GM12878 (cell line): ENCODE results near the gene RBBP6. TPM values are rescaled to one million over a fixed set of nuclear protein-coding genes. Genes with fewer than 3 reads are reported as not detected.

Experiments used
- ATAC-seq: fragments of 200-7000 bp; cut with Tn5 transposase; 3 replicates; pipeline ENCODE4 v1.9.1; 2020; ENCODE audit warnings: mild to moderate bottlenecking, moderate library complexity
- BruUV-seq: library from RNA; stranded (reverse); fragments of 400-500 nt; replicated peaks from 2 replicates; lab custom pipeline; 2021; lab: Mats Ljungman, UMichigan
- CTCF ChIA-PET: fragments of 300-600 bp; sonication (Branson Sonifier 250); formaldehyde crosslinking; extraction: SDS; loops from one replicate; lab custom pipeline; 2021; ENCODE audit warnings: inconsistent platforms; lab: Yijun Ruan, JAX
- POLR2A ChIA-PET: fragments of 350-600 bp; formaldehyde crosslinking; extraction: SDS; loops from one replicate; lab custom pipeline; 2021; ENCODE audit warnings: inconsistent platforms; lab: Charles Lee
- RAD21 ChIA-PET: fragments of 300-600 bp; sonication (Branson Sonifier 250); formaldehyde crosslinking; loops from one replicate; lab custom pipeline; 2023; ENCODE audit warnings: antibody characterized with exemption; ENCODE audit not compliant: unreplicated experiment; lab: Charles Lee
- SMC1A ChIA-PET: fragments of 300-600 bp; sonication (Branson Sonifier 250); formaldehyde crosslinking; loops from one replicate; lab custom pipeline; 2023; ENCODE audit not compliant: unreplicated experiment, uncharacterized antibody; lab: Charles Lee
- DNase-seq: peaks from one replicate; pipeline ENCODE4 v3.0.0-alpha.2; 2011; ENCODE audit warnings: low read depth, low spot score
- FAIRE-seq: peaks from 3 replicates; lab custom pipeline; 2011; peaks lifted over from hg19 to GRCh38; lab: Jason Lieb, UNC
- H2AFZ ChIP-seq: 2 replicates; pipeline ENCODE4 v1.6.0; 2011; ENCODE audit warnings: low read depth, low read length, control low read depth; ENCODE audit not compliant: control insufficient read depth
- H3K27ac ChIP-seq: 2 replicates; pipeline ENCODE4 v1.5.1; 2011; ENCODE audit warnings: control low read depth; ENCODE audit not compliant: control insufficient read depth, insufficient read depth
- H3K27me3 ChIP-seq, 2 experiments: replicated peaks in 1 of 2; 2 replicates each; pipeline versions ENCODE4 v1.6.0 to v1.6.1; 2011; ENCODE audit warnings: low read length in 1 of 2; ENCODE audit not compliant: control insufficient read depth in 2 of 2, insufficient read depth in 2 of 2
- H3K36me3 ChIP-seq, 2 experiments: 2 replicates each; pipeline ENCODE4 v1.5.1; 2011; ENCODE audit warnings: low read length in 1 of 2; ENCODE audit not compliant: control insufficient read depth in 2 of 2, insufficient read depth in 2 of 2
- H3K4me1 ChIP-seq: 2 replicates; pipeline ENCODE4 v1.6.1; 2011; ENCODE audit warnings: mild to moderate bottlenecking, low read length, moderate library complexity, mixed read lengths; ENCODE audit not compliant: control insufficient read depth, insufficient read depth
- H3K4me2 ChIP-seq: 2 replicates; pipeline ENCODE4 v1.6.0; 2011; ENCODE audit warnings: control low read depth; ENCODE audit not compliant: control insufficient read depth, insufficient read depth
- H3K4me3 ChIP-seq: fragments of 200-600 bp; sonication (generic); 2 replicates; pipeline ENCODE4 v1.5.1; 2016
- H3K79me2 ChIP-seq: 2 replicates; pipeline ENCODE4 v1.6.0; 2011; ENCODE audit warnings: low read length; ENCODE audit not compliant: control insufficient read depth, insufficient read depth
- H3K9ac ChIP-seq: 2 replicates; pipeline ENCODE4 v1.8.0; 2011; ENCODE audit warnings: low read length, control low read depth, mixed read lengths; ENCODE audit not compliant: control insufficient read depth, insufficient read depth
- H3K9me3 ChIP-seq: replicated peaks from 3 replicates; pipeline ENCODE4 v1.5.1; 2011; ENCODE audit warnings: mild to moderate bottlenecking, low read length; ENCODE audit not compliant: control insufficient read depth, insufficient read depth
- H4K20me1 ChIP-seq: 2 replicates; pipeline ENCODE4 v1.6.0; 2011; ENCODE audit not compliant: control insufficient read depth, insufficient read depth
- E2F8 ChIP-seq: fragments of 450-650 bp; IDR thresholded peaks from 2 replicates; pipeline ENCODE4 v1.6.1; 2018; ENCODE audit warnings: mild to moderate bottlenecking, low read depth, moderate library complexity; ENCODE audit not compliant: partially characterized antibody
- MXI1 ChIP-seq: fragments of 150-350 bp; IDR thresholded peaks from 2 replicates; pipeline ENCODE4 v1.6.1; 2011; ENCODE audit warnings: low read depth, mild to moderate bottlenecking, inconsistent platforms, low read length, improper control_type of control experiment
- NFYA ChIP-seq: IDR thresholded peaks from 2 replicates; pipeline ENCODE4 v1.6.1; 2011; ENCODE audit warnings: low read depth, mild to moderate bottlenecking, low read length, improper control_type of control experiment, borderline replicate concordance
- SKIL ChIP-seq: fragments of 450-650 bp; IDR thresholded peaks from 2 replicates; pipeline ENCODE4 v1.6.1; 2017; ENCODE audit warnings: mild to moderate bottlenecking, low read depth, inconsistent platforms; ENCODE audit not compliant: poor library complexity, severe bottlenecking
- SRF ChIP-seq, 2 experiments: IDR thresholded peaks; 2 replicates each; pipeline ENCODE4 v1.6.1; 2011; ENCODE audit warnings: low read depth in 2 of 2, low read length in 2 of 2, mild to moderate bottlenecking in 1 of 2, moderate library complexity in 1 of 2
- WGBS: methylation state at CpG from one replicate; pipeline ENCODE4 v1.1.6; 2016; ENCODE audit warnings: low lambda C conversion rate; ENCODE audit not compliant: insufficient replicate concordance, insufficient coverage; ENCODE audit errors: missing lambda C conversion rate; 5-methylcytosine and 5-hydroxymethylcytosine counted together
- in situ Hi-C: fragments of 300-500 bp; cut with MboI; formaldehyde crosslinking; loops from 9 replicates; pipeline ENCODE4 v1.14.3; 2018; ENCODE audit warnings: mixed read lengths
- intact Hi-C: fragments of 100-400 bp; cut with micrococcal nuclease; formaldehyde crosslinking; loops from one replicate; pipeline ENCODE4 v1.14.2; 2022; ENCODE audit not compliant: unreplicated experiment
- polyA plus RNA-seq, 11 experiments: library from polyadenylated mRNA; depleted of rRNA in 4 of 11; unstranded in 6 of 11; stranded (reverse) in 5 of 11; fragments of >200 nt; fragmentation: Nextera tagmentation in 4 of 11; fragmentation: Illumina TruSeq in 1 of 11; extraction: Ambion mirVana in 4 of 11; extraction: Trizol in 1 of 11; gene quantifications; 1 replicate in 1 of 11; 2 replicates in 10 of 11; pipeline versions ENCODE4 v1.2.1 to v1.2.3, GENCODE V29; 2011 to 2016; ENCODE audit warnings: inconsistent platforms in 2 of 11, missing spikeins in 2 of 11, low read depth in 1 of 11
- total RNA-seq, 4 experiments: library from RNA; depleted of rRNA in 3 of 4; stranded (reverse); fragments of >200 nt in 3 of 4; fragmentation: Illumina TruSeq in 1 of 4; extraction: Trizol in 1 of 4; gene quantifications; 2 replicates each; pipeline versions ENCODE4 v1.2.1 to v1.2.3, GENCODE V29; 2013 to 2021

The RBBP6 gene
- total and polyA plus RNA-seq, 10 of the 15 experiments (the other 5 are each of a cell fraction or from before 2014, with no cell fraction given): 16.9 to 80.2 (median 36.5) TPM

- ChIA-PET CTCF (interaction anchor here (1.3 to 2.9 kb wide), 2 partner anchors 8 to 25 kb away, joined by 7 to 13 read pairs; no protein-coding TSS in a partner anchor), SMC1A (interaction anchor here (1.0 to 3.1 kb wide), 5 partner anchors 8 to 200 kb away, joined by 3 to 19 read pairs (median 3); no protein-coding TSS in a partner anchor), RAD21 (interaction anchor here (1.2 to 1.3 kb wide), 2 partner anchors 8 to 190 kb away, joined by 4 to 7 read pairs; no protein-coding TSS in a partner anchor), POLR2A (interaction anchor here (0.8 to 1.6 kb wide), 4 partner anchors 8 to 526 kb away, joined by 3 to 6 read pairs (median 4); no protein-coding TSS in a partner anchor)
- Histone ChIP-seq H3K4me1 (peaks cover 3% of the 10 kb centered on the region; the same call in 1 of the 2 replicates), H3K27ac (peak overlapping the region; percentile 97), H4K20me1 (peaks cover 8% of the 10 kb centered on the region), H3K4me3 (peak overlapping the region; percentile 79), H3K9me3 (no peaks in the 10 kb centered on the region), H3K36me3 (peaks cover 0 to 7% of the 10 kb centered on the region in 2 experiments; a peak in 2 of 4 replicates), H3K4me2 (peak overlapping the region; percentile 48), H2AFZ (no peak overlapping the region), H3K79me2 (peaks cover 69% of the 10 kb centered on the region), H3K27me3 (no peaks in the 10 kb centered on the region), H3K9ac (peak overlapping the region; percentile 99)
- in situ Hi-C loops: no loop called here
- BruUV-seq: no TSS peak
- WGBS: 0% methylated on average over 7 of the region's 7 CpGs
- ATAC-seq: no peak
- FAIRE-seq: no peak
- no peak for DNase-seq
- 0 out of 2 replicates have a peak, but pooled peaks have one; percentile 33 for TF ChIP-seq MXI1
- no peak for TF ChIP-seq E2F8
- TF ChIP-seq SRF (IDR thresholded peaks at IDR 0.05; ENCODE audit: low read depth in 2 of 2, low read length in 2 of 2): no peak
- no peak for TF ChIP-seq SKIL
- no peak for TF ChIP-seq NFYA
- intact Hi-C loops: loop anchor here (5.0 kb wide), 1 partner anchor 121 kb away; no protein-coding TSS in a partner anchor
Observed at GRCh38 chr16:24541233-24541933, 2.0 kb downstream of the RBBP6 start.
